Neural progenitor cell (in vitro differentiated cells): ENCODE measurements around the gene FANCL.

Experiments
- CTCF ChIP-seq: fragments of 200-600 bp; sonication (generic); IDR thresholded peaks from 2 replicates; pipeline ENCODE4 v1.5.1; 2017; ENCODE audit warnings: antibody characterized with exemption, mild to moderate bottlenecking
- EZH2 ChIP-seq: fragments of 200-600 bp; sonication (generic); IDR thresholded peaks from 2 replicates; pipeline ENCODE4 v1.6.1; 2017; ENCODE audit warnings: antibody characterized with exemption, mild to moderate bottlenecking, moderate library complexity

GRCh38 chr2:58240670-58241545 lies at the start of gene FANCL:
- no peak for TF ChIP-seq CTCF
- TF ChIP-seq EZH2 = peak; percentile 58
